Choroid plexus epithelial cell (primary cell): ENCODE results near the gene WIPF3.

Experiments
- DNase-seq: peaks from one replicate; pipeline ENCODE4 v3.0.0-alpha.2; 2010; ENCODE audit warnings: low read depth
- H3K4me3 ChIP-seq: 2 replicates; pipeline ENCODE4 v1.5.1; 2011; ENCODE audit warnings: low read depth, mild to moderate bottlenecking, control low read depth, low read length, moderate library complexity
- TF ChIP-seq, protein P1 (sequence below): conservative IDR thresholded peaks from 2 replicates; pipeline ENCODE4 v1.5.1; 2011; ENCODE audit warnings: low read depth, mild to moderate bottlenecking, control low read depth, inconsistent platforms, low read length, moderate library complexity

WIPF3 gene

DNA sequence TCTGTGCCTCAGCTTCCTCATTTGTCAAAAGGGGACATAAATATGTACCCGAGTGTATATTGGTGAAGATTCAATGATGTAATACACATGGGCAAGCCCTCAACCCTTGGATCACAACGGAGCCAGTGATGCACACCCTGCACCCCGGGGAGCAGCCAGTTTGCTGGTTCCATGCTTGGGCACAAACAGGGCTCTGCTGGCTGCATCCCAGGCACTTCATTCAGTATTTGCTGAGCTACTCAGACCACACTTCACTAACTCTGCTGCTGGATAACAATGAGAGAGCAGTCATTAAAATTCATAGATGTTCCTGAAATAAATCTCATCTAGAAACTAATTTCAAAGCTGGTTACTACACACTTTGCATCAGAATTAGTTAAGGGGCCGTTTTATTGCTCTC is 111.3 kb downstream of the WIPF3 start:
- H3K4me3 ChIP-seq, result no peak overlapping the region
- TF ChIP-seq, protein P1, sequence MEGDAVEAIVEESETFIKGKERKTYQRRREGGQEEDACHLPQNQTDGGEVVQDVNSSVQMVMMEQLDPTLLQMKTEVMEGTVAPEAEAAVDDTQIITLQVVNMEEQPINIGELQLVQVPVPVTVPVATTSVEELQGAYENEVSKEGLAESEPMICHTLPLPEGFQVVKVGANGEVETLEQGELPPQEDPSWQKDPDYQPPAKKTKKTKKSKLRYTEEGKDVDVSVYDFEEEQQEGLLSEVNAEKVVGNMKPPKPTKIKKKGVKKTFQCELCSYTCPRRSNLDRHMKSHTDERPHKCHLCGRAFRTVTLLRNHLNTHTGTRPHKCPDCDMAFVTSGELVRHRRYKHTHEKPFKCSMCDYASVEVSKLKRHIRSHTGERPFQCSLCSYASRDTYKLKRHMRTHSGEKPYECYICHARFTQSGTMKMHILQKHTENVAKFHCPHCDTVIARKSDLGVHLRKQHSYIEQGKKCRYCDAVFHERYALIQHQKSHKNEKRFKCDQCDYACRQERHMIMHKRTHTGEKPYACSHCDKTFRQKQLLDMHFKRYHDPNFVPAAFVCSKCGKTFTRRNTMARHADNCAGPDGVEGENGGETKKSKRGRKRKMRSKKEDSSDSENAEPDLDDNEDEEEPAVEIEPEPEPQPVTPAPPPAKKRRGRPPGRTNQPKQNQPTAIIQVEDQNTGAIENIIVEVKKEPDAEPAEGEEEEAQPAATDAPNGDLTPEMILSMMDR, result no peak
- DNase-seq, result no peak

DNA sequence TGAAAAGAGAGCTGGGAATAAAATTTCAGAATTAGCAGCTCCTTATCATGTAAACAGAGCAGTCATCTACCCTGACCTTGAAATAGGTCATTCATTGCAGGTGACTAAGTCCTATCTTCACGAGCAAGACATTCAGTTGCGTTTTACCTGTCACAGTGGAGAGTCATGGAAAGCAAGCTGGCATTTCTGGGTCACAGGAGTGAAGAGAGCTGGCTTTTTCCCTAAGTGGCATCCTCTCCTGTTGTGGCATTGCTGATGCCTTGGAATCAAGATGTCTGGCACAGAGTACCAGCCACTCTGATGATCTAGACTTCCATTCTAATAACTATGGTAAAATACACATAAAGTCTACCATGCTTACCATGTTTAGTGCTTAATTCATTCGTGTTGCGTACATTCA is 112.5 kb downstream of the WIPF3 start:
- TF ChIP-seq, protein P1, result no peak
- no peak overlapping the region for H3K4me3 ChIP-seq
- DNase-seq, result no peak

DNA sequence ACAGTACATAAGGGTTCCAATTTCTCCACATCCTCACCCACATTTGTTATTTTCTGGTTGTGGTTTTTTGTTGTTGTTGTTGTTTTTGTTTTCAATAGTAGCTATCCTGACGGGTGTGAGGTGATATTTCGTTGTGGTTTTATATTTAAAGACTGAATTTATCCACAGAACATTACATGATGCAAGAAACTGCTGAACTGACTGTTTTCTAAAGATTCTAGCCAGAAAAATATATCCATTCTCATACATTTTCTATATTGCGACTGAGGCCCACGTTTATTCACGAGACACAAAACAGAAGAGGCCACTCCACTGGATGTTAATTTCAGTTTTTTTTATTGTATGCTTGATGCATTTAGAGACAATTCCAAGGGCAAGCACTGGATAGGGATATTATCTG is 113.5 kb downstream of the WIPF3 start:
- no peak for DNase-seq
- no peak overlapping the region for H3K4me3 ChIP-seq
- TF ChIP-seq, protein P1, result no peak

DNA sequence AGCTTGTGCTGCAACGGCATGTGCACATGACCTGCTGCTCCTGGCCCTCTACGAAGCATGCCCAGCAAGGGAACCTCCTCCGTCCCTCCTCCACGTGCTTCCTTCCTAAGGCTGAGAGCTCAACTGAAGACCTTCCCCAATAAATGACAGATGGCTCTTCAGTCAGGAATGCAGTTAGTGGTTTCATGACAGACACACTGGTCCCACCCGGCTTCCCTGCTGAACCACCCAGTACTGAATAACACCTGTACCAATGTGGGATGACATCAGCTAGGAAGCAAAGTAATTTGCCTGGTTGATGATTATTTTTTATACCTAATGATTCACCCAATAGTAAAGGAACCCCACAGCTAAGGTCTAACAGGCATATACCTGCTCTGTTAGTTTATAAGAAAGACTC is 114.2 kb downstream of the WIPF3 start:
- H3K4me3 ChIP-seq, result no peak overlapping the region
- TF ChIP-seq, protein P1, result no peak
- no peak for DNase-seq

DNA sequence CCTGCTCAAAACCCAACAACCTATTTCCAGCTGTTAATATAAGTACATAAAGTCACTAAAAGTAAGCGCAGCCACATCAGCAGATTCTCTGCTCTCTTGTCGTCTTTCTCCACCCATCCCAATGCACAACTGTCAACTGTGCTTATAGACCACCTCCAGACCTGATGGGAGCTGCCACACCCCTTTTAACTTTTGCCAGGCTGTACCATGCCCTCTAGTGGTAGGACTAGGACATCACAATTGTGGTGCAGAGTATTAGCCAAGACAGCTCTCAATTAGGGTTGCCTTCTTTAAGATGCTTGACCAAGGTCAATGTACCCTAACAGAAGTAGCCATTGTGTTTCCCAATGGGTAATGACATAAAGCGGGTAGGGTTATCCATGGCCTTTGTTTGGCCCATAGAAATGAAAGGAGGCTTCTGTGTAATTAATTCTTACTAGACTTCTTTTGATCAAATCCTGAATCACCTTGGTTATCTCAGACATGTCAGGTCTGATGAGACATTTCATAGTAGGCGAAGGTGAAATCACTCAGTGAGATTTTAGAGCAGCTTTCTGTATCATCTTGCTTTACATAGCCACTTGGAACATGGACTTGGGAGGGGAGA is 115.2 kb downstream of the WIPF3 start:
- TF ChIP-seq, protein P1, result peak; percentile 94
- peak; percentile 80 for DNase-seq
- no peak overlapping the region for H3K4me3 ChIP-seq

DNA sequence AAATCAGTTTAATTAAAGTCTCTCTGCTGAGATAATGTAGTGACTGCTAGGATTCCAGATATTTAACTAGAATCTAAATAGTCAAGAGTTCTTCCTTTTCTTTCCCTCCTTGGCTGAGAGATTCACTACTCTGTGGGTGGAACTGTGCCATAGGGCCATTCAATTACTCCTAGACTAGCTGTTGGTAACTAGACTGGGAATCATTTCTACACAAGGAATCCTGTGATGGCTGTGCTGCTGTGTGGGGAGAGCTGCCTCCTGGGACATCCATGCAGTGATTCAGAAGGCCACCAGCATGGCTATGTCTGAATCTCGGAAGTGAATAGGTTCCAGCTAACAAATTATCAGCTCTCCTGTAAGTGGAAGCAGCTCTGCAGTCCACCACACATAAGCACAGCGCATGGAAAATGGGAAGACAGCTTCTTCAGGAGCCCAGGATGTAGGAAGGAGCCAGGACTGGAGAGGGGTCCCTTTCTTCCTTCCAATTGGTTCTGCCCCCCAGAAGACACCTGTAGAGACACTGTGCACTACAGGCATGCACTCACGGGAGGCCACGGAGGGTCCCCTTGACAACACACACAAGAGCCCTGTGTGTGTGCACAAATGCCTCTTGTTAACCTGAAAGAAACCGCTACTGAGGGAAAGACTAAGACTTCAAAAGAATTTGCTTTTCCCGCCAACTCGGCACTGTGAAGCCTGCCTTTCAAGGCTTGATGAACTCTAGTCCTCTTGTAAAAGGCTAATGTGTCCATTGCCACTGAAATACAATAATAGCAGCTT is 116.8 kb downstream of the WIPF3 start:
- TF ChIP-seq, protein P1, result no peak
- no peak overlapping the region for H3K4me3 ChIP-seq
- no peak for DNase-seq

DNA sequence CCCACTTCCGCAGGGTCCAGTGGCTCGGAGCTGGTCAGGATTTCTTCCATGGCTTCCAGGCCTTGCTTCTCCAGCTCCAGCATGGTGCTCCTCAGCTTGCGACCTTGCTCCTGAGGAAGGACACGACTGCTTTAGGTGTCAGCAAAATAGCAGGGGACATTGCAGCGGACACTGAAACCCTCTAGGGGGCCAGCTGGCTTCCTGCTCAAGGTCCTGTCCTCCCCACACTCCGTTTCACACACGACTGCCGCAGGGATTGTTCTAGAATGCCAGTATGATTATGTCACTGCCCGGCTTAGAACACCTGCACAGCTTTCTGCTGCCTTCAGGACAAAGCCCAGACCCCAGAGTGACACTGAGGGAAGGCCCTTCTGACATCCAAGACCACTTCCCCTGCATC is 117.7 kb downstream of the WIPF3 start:
- H3K4me3 ChIP-seq, result no peak overlapping the region
- TF ChIP-seq, protein P1, result no peak
- no peak for DNase-seq
